Dendritic cell treated with granulocyte-macrophage colony-stimulating factor and Interleukin-4, amounts not matched to agents 40 ng/mL and 50 ng/mL, for 4 days (primary cell): ENCODE measurements around the gene COMT.
"Not testable (repeated sequence)": the region's sequence is repeated elsewhere in the genome, so short reads cannot be mapped to it uniquely, and the experiment has no call there.

Experiments used
- H3K27ac Mint-ChIP-seq: one replicate; pipeline ENCODE4 v1.8.0; 2022; ENCODE audit warnings: mild to moderate bottlenecking, mixed read lengths
- H3K27me3 Mint-ChIP-seq: one replicate; pipeline ENCODE4 v1.8.0; 2022; ENCODE audit warnings: mild to moderate bottlenecking, mixed read lengths
- H3K36me3 Mint-ChIP-seq: one replicate; pipeline ENCODE4 v1.8.0; 2022; ENCODE audit warnings: low read depth, mixed read lengths
- H3K4me1 Mint-ChIP-seq: one replicate; pipeline ENCODE4 v1.8.0; 2022; ENCODE audit warnings: low read depth, mixed read lengths
- H3K4me3 Mint-ChIP-seq: one replicate; pipeline ENCODE4 v1.8.0; 2022; ENCODE audit warnings: mild to moderate bottlenecking, moderate library complexity, mixed read lengths
- H3K9me3 Mint-ChIP-seq: one replicate; pipeline ENCODE4 v1.8.0; 2022; ENCODE audit warnings: mixed read lengths
- intact Hi-C: fragments of 100-400 bp; cut with micrococcal nuclease; formaldehyde crosslinking; loops from one replicate; pipeline ENCODE4 v1.15.0; 2022

COMT gene

DNA sequence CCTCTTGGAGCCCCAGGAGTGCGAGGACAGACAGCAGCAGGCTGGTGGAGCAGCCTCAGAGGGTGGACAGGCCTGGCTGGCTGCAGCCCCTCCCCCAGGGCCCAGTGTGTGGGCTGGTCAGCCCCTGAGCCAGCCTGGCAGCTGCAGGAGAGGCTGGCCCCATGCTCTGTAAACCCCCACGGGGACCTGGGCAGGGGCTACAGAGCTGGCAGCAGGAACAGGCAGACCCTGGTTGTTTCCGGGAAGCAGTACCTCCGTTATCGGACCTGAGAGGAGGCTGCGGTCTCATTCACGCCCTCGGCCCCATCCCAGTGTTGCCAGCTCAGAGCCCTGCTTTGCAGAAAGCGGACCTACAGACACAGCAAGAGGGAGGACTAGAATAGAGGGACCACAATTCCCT lies 38.5 kb upstream of the COMT start:
- H3K4me1 Mint-ChIP-seq = no peaks in the 10 kb centered on the region
- peaks cover 83% of the 10 kb centered on the region for H3K36me3 Mint-ChIP-seq
- H3K27ac Mint-ChIP-seq = no peak overlapping the region
- no peak overlapping the region for H3K4me3 Mint-ChIP-seq
- no peaks in the 10 kb centered on the region for H3K9me3 Mint-ChIP-seq
- intact Hi-C loops = no loop called here
- H3K27me3 Mint-ChIP-seq = no peaks in the 10 kb centered on the region

- Mint-ChIP-seq H3K9me3 (no peaks in the 10 kb centered on the region), H3K4me3 (no peak overlapping the region), H3K36me3 (peaks cover 83% of the 10 kb centered on the region), H3K27ac (no peak overlapping the region), H3K4me1 (no peaks in the 10 kb centered on the region), H3K27me3 (no peaks in the 10 kb centered on the region)
- intact Hi-C loops = no loop called here
Measured at GRCh38 chr22:19903513-19903912, 38.1 kb upstream of the COMT start.

DNA sequence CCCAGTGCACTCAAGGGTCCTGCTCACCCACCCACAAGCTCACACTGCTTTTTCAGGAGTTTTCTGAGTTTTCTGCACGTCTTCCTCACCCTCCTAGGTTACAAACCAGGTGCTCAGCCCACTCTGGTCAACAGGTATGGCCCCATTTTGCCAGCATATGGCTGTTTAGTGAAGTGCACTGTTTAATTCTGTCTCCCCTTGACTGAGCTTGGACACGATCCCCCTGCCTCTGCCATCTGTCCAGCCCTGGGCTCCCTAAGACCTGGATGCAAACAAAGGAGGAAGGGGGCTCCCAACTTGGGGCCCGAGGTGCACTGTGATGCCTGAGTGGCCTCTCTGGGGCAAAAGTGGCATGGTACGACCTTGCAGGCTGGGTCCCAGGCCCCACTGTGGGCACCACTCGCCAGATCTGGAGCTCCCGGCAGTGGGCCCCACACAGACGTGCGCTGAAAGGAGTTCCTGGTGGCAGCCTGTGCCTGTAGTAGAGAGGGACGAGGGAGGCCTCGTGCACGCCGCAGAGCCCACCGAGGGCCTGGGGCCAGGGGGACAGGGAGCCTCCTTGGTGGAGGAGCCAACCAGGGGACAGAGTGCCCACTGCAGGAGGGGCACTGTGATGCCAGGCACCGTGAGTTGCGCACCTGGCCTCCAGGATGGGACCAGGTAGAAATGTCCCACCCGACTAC lies 37.3 kb upstream of the COMT start:
- intact Hi-C loops = no loop called here
- Mint-ChIP-seq H3K4me3 (no peak overlapping the region), H3K27me3 (no peaks in the 10 kb centered on the region), H3K9me3 (no peaks in the 10 kb centered on the region), H3K4me1 (no peaks in the 10 kb centered on the region), H3K36me3 (peaks cover 82% of the 10 kb centered on the region), H3K27ac (no peak overlapping the region)

DNA sequence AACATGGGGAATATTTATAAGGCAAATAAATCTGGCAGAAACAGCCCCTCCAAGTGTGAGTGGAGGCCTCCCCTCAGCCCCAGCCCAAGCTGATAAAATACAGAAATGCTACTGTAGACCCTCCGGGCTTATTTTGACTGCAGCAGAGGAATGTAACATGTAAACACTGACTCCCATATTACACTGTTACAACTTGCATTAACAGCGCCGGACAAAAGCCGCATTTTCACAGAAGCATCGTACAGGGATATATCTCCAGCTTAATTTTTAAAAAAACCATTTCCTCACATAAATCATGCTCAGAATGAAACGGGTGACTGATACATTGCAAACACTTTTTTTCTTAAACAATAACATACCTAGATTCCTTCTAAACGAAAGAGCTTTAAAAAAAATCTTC lies 36.6 kb upstream of the COMT start:
- H3K27me3 Mint-ChIP-seq = no peaks in the 10 kb centered on the region
- H3K4me1 Mint-ChIP-seq = peaks cover 4% of the 10 kb centered on the region
- no peak overlapping the region for H3K27ac Mint-ChIP-seq
- H3K4me3 Mint-ChIP-seq = no peak overlapping the region
- H3K9me3 Mint-ChIP-seq = no peaks in the 10 kb centered on the region
- intact Hi-C loops = no loop called here
- H3K36me3 Mint-ChIP-seq = peaks cover 87% of the 10 kb centered on the region

GRCh38 chr22:19905347-19906276 lies 36.0 kb upstream of the COMT start:
- Mint-ChIP-seq H3K27me3 (no peaks in the 10 kb centered on the region), H3K4me3 (no peak overlapping the region), H3K36me3 (peaks cover 92% of the 10 kb centered on the region), H3K9me3 (no peaks in the 10 kb centered on the region), H3K4me1 (peaks cover 5% of the 10 kb centered on the region), H3K27ac (no peak overlapping the region)
- intact Hi-C loops = no loop called here

GRCh38 chr22:19906864-19907263 lies 34.7 kb upstream of the COMT start:
- H3K4me3 Mint-ChIP-seq, H3K4me1 Mint-ChIP-seq, intact Hi-C loops, H3K9me3 Mint-ChIP-seq, H3K27me3 Mint-ChIP-seq, H3K27ac Mint-ChIP-seq: not testable (repeated sequence)
- H3K36me3 Mint-ChIP-seq = peaks cover 93% of the 10 kb centered on the region

GRCh38 chr22:19907902-19908301 lies 33.7 kb upstream of the COMT start:
- H3K4me3 Mint-ChIP-seq, H3K27me3 Mint-ChIP-seq, H3K27ac Mint-ChIP-seq, intact Hi-C loops, H3K4me1 Mint-ChIP-seq, H3K9me3 Mint-ChIP-seq: not testable (repeated sequence)
- peaks cover 93% of the 10 kb centered on the region for H3K36me3 Mint-ChIP-seq

GRCh38 chr22:19909350-19910179 lies 32.0 kb upstream of the COMT start:
- intact Hi-C loops = loop anchor here (1.0 kb wide), 1 partner anchor 179 kb away; no protein-coding TSS in a partner anchor
- Mint-ChIP-seq H3K9me3 (no peaks in the 10 kb centered on the region), H3K27me3 (no peaks in the 10 kb centered on the region), H3K27ac (no peak overlapping the region), H3K4me3 (no peak overlapping the region), H3K36me3 (peaks cover 93% of the 10 kb centered on the region), H3K4me1 (peaks cover 5% of the 10 kb centered on the region)

- Mint-ChIP-seq H3K27me3 (no peaks in the 10 kb centered on the region), H3K27ac (no peak overlapping the region), H3K4me1 (peaks cover 5% of the 10 kb centered on the region), H3K36me3 (peaks cover 96% of the 10 kb centered on the region), H3K4me3 (no peak overlapping the region), H3K9me3 (no peaks in the 10 kb centered on the region)
- intact Hi-C loops = loop anchor here (1.0 kb wide), 1 partner anchor 180 kb away; no protein-coding TSS in a partner anchor
Measured at GRCh38 chr22:19910180-19910744, 31.3 kb upstream of the COMT start.

GRCh38 chr22:19911540-19912270 lies 29.9 kb upstream of the COMT start:
- no peaks in the 10 kb centered on the region for H3K9me3 Mint-ChIP-seq
- peaks cover 96% of the 10 kb centered on the region for H3K36me3 Mint-ChIP-seq
- peaks cover 5% of the 10 kb centered on the region for H3K4me1 Mint-ChIP-seq
- intact Hi-C loops = no loop called here
- H3K4me3 Mint-ChIP-seq = no peak overlapping the region
- H3K27ac Mint-ChIP-seq = no peak overlapping the region
- no peaks in the 10 kb centered on the region for H3K27me3 Mint-ChIP-seq

DNA sequence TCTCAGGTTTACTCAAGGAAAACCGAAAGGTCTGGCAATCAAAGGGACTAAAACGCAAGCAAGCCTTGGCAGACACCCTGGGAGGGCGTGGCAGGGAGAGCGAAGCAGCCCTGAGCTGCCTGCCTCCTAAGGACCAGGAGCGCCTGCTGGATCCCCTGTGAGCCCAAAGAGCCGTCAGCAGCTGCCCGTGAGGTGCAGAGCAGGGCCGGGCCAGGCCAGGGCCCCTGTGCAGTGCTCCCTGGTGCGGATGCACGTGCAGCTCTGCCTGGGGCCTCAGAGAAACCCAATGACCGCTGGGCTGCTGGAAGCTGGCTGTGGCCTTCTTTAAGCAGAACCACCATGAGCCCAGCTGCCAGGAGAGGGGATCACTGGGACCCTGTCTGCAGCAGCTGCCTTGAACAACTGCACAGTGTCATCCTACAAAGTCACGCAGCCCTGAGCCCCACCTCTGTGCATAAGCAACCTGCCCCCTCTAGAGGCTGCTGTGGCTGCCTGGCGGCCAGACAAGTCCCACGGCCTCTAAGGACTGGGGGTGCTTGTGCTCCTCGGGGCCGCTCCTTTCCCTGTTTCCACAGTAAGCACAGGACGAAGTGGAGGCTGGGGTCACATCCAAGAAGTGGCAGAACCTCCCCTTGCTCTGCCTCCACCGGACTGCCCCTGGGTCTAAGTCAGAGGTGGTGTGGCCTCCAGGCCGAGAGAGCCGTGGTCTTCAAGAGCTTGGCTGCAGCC lies 29.1 kb upstream of the COMT start:
- Mint-ChIP-seq H3K9me3 (no peaks in the 10 kb centered on the region), H3K4me1 (peaks cover 5% of the 10 kb centered on the region), H3K27me3 (no peaks in the 10 kb centered on the region), H3K4me3 (no peak overlapping the region), H3K36me3 (peaks cover 96% of the 10 kb centered on the region), H3K27ac (no peak overlapping the region)
- intact Hi-C loops = no loop called here

DNA sequence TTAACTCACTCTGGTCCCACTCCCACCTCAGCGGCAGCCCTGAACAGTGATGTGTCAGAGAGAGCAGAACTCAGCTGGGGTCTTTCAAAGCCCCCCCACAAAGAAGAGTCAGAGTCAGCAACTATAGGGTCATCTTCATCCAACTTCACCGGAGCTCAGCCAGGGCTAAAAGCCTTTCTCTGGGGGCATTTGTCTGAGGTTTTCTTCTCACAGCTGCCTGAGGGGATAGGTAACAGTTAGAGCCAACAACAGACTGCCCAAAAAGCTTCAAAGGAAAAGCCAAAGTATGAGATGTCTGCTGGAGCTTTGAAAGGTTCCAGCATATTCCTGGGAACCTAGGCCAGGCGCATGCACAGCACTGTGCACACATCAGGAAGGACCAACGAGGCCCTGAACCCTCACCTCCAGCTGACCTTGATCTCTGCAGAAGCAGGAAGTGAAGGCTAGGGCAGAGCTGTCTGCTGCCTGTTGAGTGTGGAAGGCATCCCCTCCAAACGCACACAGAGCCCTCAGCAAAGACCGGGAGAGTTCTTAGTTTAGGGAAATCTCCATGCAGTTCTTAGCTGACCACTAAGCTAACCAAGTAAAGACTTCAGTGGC lies 28.1 kb upstream of the COMT start:
- H3K4me3 Mint-ChIP-seq = no peak overlapping the region
- intact Hi-C loops = no loop called here
- H3K9me3 Mint-ChIP-seq = no peaks in the 10 kb centered on the region
- H3K4me1 Mint-ChIP-seq = peaks cover 5% of the 10 kb centered on the region
- no peak overlapping the region for H3K27ac Mint-ChIP-seq
- peaks cover 96% of the 10 kb centered on the region for H3K36me3 Mint-ChIP-seq
- H3K27me3 Mint-ChIP-seq = no peaks in the 10 kb centered on the region
